HEK293 (cell line): ENCODE data around the gene CSDE1.

ENCODE experiments used
- CTCF ChIP-seq: fragments of 450-650 bp; formaldehyde crosslinking; IDR thresholded peaks from 2 replicates; pipeline ENCODE4 v1.5.1; 2016; ENCODE audit warnings: missing biosample characterization, missing genetic modification characterization
- EGR2 ChIP-seq: fragments of 450-650 bp; formaldehyde crosslinking; IDR thresholded peaks from 2 replicates; pipeline ENCODE4 v1.5.1; 2016; ENCODE audit warnings: low read depth, missing biosample characterization, missing genetic modification characterization
- KLF8 ChIP-seq: fragments of 450-650 bp; formaldehyde crosslinking; IDR thresholded peaks from 2 replicates; pipeline ENCODE4 v1.5.1; 2016; ENCODE audit warnings: missing biosample characterization, missing genetic modification characterization
- SCRT2 ChIP-seq: fragments of 450-650 bp; formaldehyde crosslinking; IDR thresholded peaks from 2 replicates; pipeline ENCODE4 v1.5.1; 2016; ENCODE audit warnings: missing biosample characterization, missing genetic modification characterization
- SP3 ChIP-seq: fragments of 450-650 bp; formaldehyde crosslinking; IDR thresholded peaks from 2 replicates; pipeline ENCODE4 v1.5.1; 2016; ENCODE audit warnings: missing biosample characterization, missing genetic modification characterization
- YY2 ChIP-seq: fragments of 450-650 bp; formaldehyde crosslinking; IDR thresholded peaks from 2 replicates; pipeline ENCODE4 v1.5.1; 2016; ENCODE audit warnings: missing biosample characterization, missing genetic modification characterization
- ZBTB1 ChIP-seq: fragments of 450-650 bp; formaldehyde crosslinking; IDR thresholded peaks from 2 replicates; pipeline ENCODE4 v1.5.1; 2016; ENCODE audit warnings: missing biosample characterization, missing genetic modification characterization
- ZBTB17 ChIP-seq: fragments of 450-650 bp; formaldehyde crosslinking; IDR thresholded peaks from 2 replicates; pipeline ENCODE4 v1.5.1; 2016; ENCODE audit warnings: missing biosample characterization, missing genetic modification characterization
- ZBTB26 ChIP-seq: fragments of 450-650 bp; formaldehyde crosslinking; optimal IDR thresholded peaks from 2 replicates; pipeline ENCODE3; 2016; ENCODE audit warnings: missing biosample characterization, mild to moderate bottlenecking, missing genetic modification characterization
- ZBTB44 ChIP-seq: fragments of 450-650 bp; IDR thresholded peaks from 2 replicates; pipeline ENCODE4 v1.5.1; 2018; ENCODE audit warnings: missing biosample characterization, mild to moderate bottlenecking, missing genetic modification characterization
- ZBTB48 ChIP-seq: fragments of 450-650 bp; formaldehyde crosslinking; IDR thresholded peaks from 2 replicates; pipeline ENCODE4 v1.5.1; 2016; ENCODE audit warnings: missing biosample characterization, missing genetic modification characterization
- ZBTB7A ChIP-seq: fragments of 450-650 bp; formaldehyde crosslinking; IDR thresholded peaks from 2 replicates; pipeline ENCODE4 v1.5.1; 2016; ENCODE audit warnings: low read depth, missing biosample characterization, missing genetic modification characterization
- ZBTB8A ChIP-seq: fragments of 450-650 bp; formaldehyde crosslinking; IDR thresholded peaks from 2 replicates; pipeline ENCODE4 v1.5.1; 2016; ENCODE audit warnings: missing biosample characterization, missing genetic modification characterization
- ZNF121 ChIP-seq: fragments of 450-650 bp; formaldehyde crosslinking; IDR thresholded peaks from 2 replicates; pipeline ENCODE4 v1.5.1; 2016; ENCODE audit warnings: missing biosample characterization, missing genetic modification characterization
- ZNF175 ChIP-seq: fragments of 450-650 bp; formaldehyde crosslinking; IDR thresholded peaks from 2 replicates; pipeline ENCODE4 v1.5.1; 2016; ENCODE audit warnings: missing biosample characterization, missing genetic modification characterization
- ZNF2 ChIP-seq: fragments of 450-650 bp; formaldehyde crosslinking; IDR thresholded peaks from 2 replicates; pipeline ENCODE4 v1.5.1; 2016; ENCODE audit warnings: missing biosample characterization, missing genetic modification characterization
- ZNF24 ChIP-seq: fragments of 450-650 bp; formaldehyde crosslinking; IDR thresholded peaks from 2 replicates; pipeline ENCODE4 v1.5.1; 2016; ENCODE audit warnings: missing biosample characterization, missing genetic modification characterization
- ZNF324 ChIP-seq: fragments of 450-650 bp; formaldehyde crosslinking; IDR thresholded peaks from 2 replicates; pipeline ENCODE4 v1.5.1; 2016; ENCODE audit warnings: missing biosample characterization, missing genetic modification characterization
- ZNF354C ChIP-seq: fragments of 450-650 bp; formaldehyde crosslinking; IDR thresholded peaks from 2 replicates; pipeline ENCODE4 v1.5.1; 2016; ENCODE audit warnings: missing biosample characterization, missing genetic modification characterization, low read depth, borderline replicate concordance
- ZNF398 ChIP-seq: fragments of 450-650 bp; formaldehyde crosslinking; IDR thresholded peaks from 2 replicates; pipeline ENCODE4 v1.5.1; 2017; ENCODE audit warnings: missing biosample characterization, missing genetic modification characterization
- ZNF404 ChIP-seq: fragments of 450-650 bp; formaldehyde crosslinking; IDR thresholded peaks from 2 replicates; pipeline ENCODE4 v1.5.1; 2017; ENCODE audit warnings: missing biosample characterization, missing genetic modification characterization
- ZNF423 ChIP-seq: fragments of 450-650 bp; formaldehyde crosslinking; IDR thresholded peaks from 2 replicates; pipeline ENCODE4 v1.5.1; 2016; ENCODE audit warnings: missing biosample characterization, missing genetic modification characterization
- ZNF426 ChIP-seq: fragments of 450-650 bp; formaldehyde crosslinking; IDR thresholded peaks from 2 replicates; pipeline ENCODE4 v1.5.1; 2017; ENCODE audit warnings: missing biosample characterization, missing genetic modification characterization, mild to moderate bottlenecking, inconsistent platforms, moderate library complexity
- ZNF580 ChIP-seq: fragments of 450-650 bp; formaldehyde crosslinking; IDR thresholded peaks from 2 replicates; pipeline ENCODE4 v1.5.1; 2016; ENCODE audit warnings: missing biosample characterization, missing genetic modification characterization
- ZNF629 ChIP-seq: fragments of 450-650 bp; formaldehyde crosslinking; IDR thresholded peaks from 2 replicates; pipeline ENCODE4 v1.5.1; 2017; ENCODE audit warnings: missing biosample characterization, missing genetic modification characterization
- ZNF639 ChIP-seq: fragments of 450-650 bp; formaldehyde crosslinking; IDR thresholded peaks from 2 replicates; pipeline ENCODE4 v1.5.1; 2016; ENCODE audit warnings: missing biosample characterization, missing genetic modification characterization
- ZNF654 ChIP-seq: fragments of 450-650 bp; formaldehyde crosslinking; IDR thresholded peaks from 2 replicates; pipeline ENCODE4 v1.5.1; 2016; ENCODE audit warnings: low read depth, missing biosample characterization, missing genetic modification characterization
- ZNF76 ChIP-seq: fragments of 450-650 bp; formaldehyde crosslinking; IDR thresholded peaks from 2 replicates; pipeline ENCODE4; 2016; ENCODE audit warnings: low read depth, missing biosample characterization, missing genetic modification characterization, borderline replicate concordance
- ZNF837 ChIP-seq: fragments of 450-650 bp; formaldehyde crosslinking; IDR thresholded peaks from 2 replicates; pipeline ENCODE4 v1.5.1; 2016; ENCODE audit warnings: missing biosample characterization, missing genetic modification characterization
- ZSCAN5A ChIP-seq: fragments of 450-650 bp; formaldehyde crosslinking; IDR thresholded peaks from 2 replicates; pipeline ENCODE4 v1.5.1; 2016; ENCODE audit warnings: missing biosample characterization, missing genetic modification characterization

Gene CSDE1

GRCh38 chr1:114757455-114758255, at the start of gene CSDE1 (continued):
- TF ChIP-seq ZNF580 (no peak; the same call in 1 of the 2 replicates), ZNF2 (tag by site-specific recombination) (peak; percentile 86; the same call in 1 of the 2 replicates), ZNF354C (tag by site-specific recombination) (no peak), ZNF654 (tag by site-specific recombination) (peak; percentile 17; the same call in 1 of the 2 replicates), ZBTB44 (peak; percentile 76), ZNF24 (tag by site-specific recombination) (no peak; the same call in none of the 2 replicates), ZNF76 (tag by site-specific recombination) (peak; percentile 98), KLF8 (tag by site-specific recombination) (peak; percentile 57), ZBTB17 (peak; percentile 80), ZSCAN5A (tag by site-specific recombination) (0 out of 2 replicates have a peak, but pooled peaks have one; percentile 74), ZNF423 (tag by site-specific recombination) (0 out of 2 replicates have a peak, but pooled peaks have one; percentile 35), EGR2 (tag by site-specific recombination) (0 out of 2 replicates have a peak, but pooled peaks have one; percentile 8), ZNF121 (tag by site-specific recombination) (peak; percentile 63), ZNF426 (tag by site-specific recombination) (0 out of 2 replicates have a peak, but pooled peaks have one; percentile 6), ZNF175 (no peak), ZNF629 (peak; percentile 82), YY2 (tag by site-specific recombination) (peak; percentile 94), ZNF398 (tag by site-specific recombination) (peak; percentile 61; the same call in 1 of the 2 replicates), CTCF (tag by site-specific recombination) (peak; percentile 85), SP3 (tag by site-specific recombination) (peak; percentile 83), ZBTB1 (tag by site-specific recombination) (peak; percentile 91), SCRT2 (tag by site-specific recombination) (no peak), ZNF324 (peak; percentile 91), ZBTB48 (tag by site-specific recombination) (no peak), ZBTB8A (tag by site-specific recombination) (peak; percentile 62), ZBTB26 (peak; percentile 91), ZBTB7A (tag by site-specific recombination) (peak; percentile 79; the same call in 1 of the 2 replicates), ZNF837 (no peak), ZNF639 (tag by site-specific recombination) (peak; percentile 85), ZNF404 (tag by site-specific recombination) (no peak)
